Measurements from ENCODE around the gene PUS1. TPM values are rescaled to one million over a fixed set of nuclear protein-coding genes. Genes with fewer than 3 reads are reported as not detected.

The PUS1 gene
- total and polyA plus RNA-seq, 9 of the 15 experiments (the other 6 are each of a cell fraction or from before 2014, with no cell fraction given): 1.9 to 90.8 (median 30.0) TPM

- TF ChIP-seq CTCF (IDR thresholded peaks at IDR 0.05 in 2 of 3, conservative IDR thresholded peaks at IDR 0.05 in 1 of 3; ENCODE audit: insufficient read depth in 2 of 3, low read depth in 1 of 3, low read length in 3 of 3) (peak; percentile 40 to 84 (median 84); a peak in 5 of 6 replicates), ETV5 (CRISPR knock-in tag; IDR thresholded peaks at IDR 0.05; ENCODE audit: low read depth) (peak; percentile 59; the same call in 1 of the 2 replicates), ZSCAN29 (IDR thresholded peaks at IDR 0.05) (no peak), VEZF1 (CRISPR knock-in tag; IDR thresholded peaks at IDR 0.05) (peak; percentile 96), ZNF583 (CRISPR knock-in tag; IDR thresholded peaks at IDR 0.05) (peak; percentile 60; the same call in 1 of the 2 replicates), IRF9 (tag; IDR thresholded peaks at IDR 0.05) (no peak), IRF2 (CRISPR knock-in tag; IDR thresholded peaks at IDR 0.05) (no peak), RFX5 (IDR thresholded peaks at IDR 0.05; ENCODE audit: low read depth, low read length) (no peak), DDX20 (tag; IDR thresholded peaks at IDR 0.05; ENCODE audit: low read depth) (no peak), ZNF511 (CRISPR knock-in tag; IDR thresholded peaks at IDR 0.05) (no peak), CTCFL (IDR thresholded peaks at IDR 0.05; ENCODE audit: borderline replicate concordance, insufficient read depth, low read depth, low read length, poor library complexity, severe bottlenecking) (peak; percentile 81), PHTF2 (CRISPR knock-in tag; IDR thresholded peaks at IDR 0.05) (no peak), BCOR (IDR thresholded peaks at IDR 0.05) (peak; percentile 83), GABPB1 (CRISPR knock-in tag; IDR thresholded peaks at IDR 0.05) (peak; percentile 76), ETS1 (conservative IDR thresholded peaks at IDR 0.05; ENCODE audit: control insufficient read depth, low read depth, low read length) (peak; percentile 45; the same call in 1 of the 2 replicates)
Measured at GRCh38 chr12:131949431-131950181, 20.5 kb downstream of the PUS1 start, which contains the start of gene EP400 (continued).
